KOPT-K1 (cell line): ENCODE results near the gene PIP5KL1.

ENCODE experiments used
- H3K27ac ChIP-seq: fragments of 200-600 bp; sonication (generic); 2 replicates; pipeline ENCODE4 v1.5.1; 2016; ENCODE audit warnings: antibody characterized with exemption, mild to moderate bottlenecking, low read depth, low read length; ENCODE audit not compliant: poor library complexity, severe bottlenecking
- H3K36me3 ChIP-seq: fragments of 200-600 bp; sonication (generic); 2 replicates; pipeline ENCODE4 v1.5.1; 2017; ENCODE audit warnings: antibody characterized with exemption, mild to moderate bottlenecking, low read length, moderate library complexity; ENCODE audit not compliant: insufficient read depth
- H3K9me3 ChIP-seq: fragments of 200-600 bp; sonication (generic); 2 replicates; pipeline ENCODE4 v1.5.1; 2017; ENCODE audit warnings: antibody characterized with exemption, low read length, mild to moderate bottlenecking; ENCODE audit not compliant: insufficient read depth, poor library complexity, severe bottlenecking

Gene PIP5KL1

GRCh38 chr9:127907867-127908659 is 22.5 kb downstream of the PIP5KL1 start:
- Histone ChIP-seq H3K9me3 (no peaks in the 10 kb centered on the region), H3K36me3 (no peaks in the 10 kb centered on the region), H3K27ac (no peak overlapping the region)

GRCh38 chr9:127905788-127906191 is 24.8 kb downstream of the PIP5KL1 start:
- H3K27ac ChIP-seq, result peak overlapping the region; percentile 62

GRCh38 chr9:127905004-127905728 is 25.4 kb downstream of the PIP5KL1 start:
- H3K36me3 ChIP-seq, result no peaks in the 10 kb centered on the region
- no peaks in the 10 kb centered on the region for H3K9me3 ChIP-seq
- peak overlapping the region; percentile 62 for H3K27ac ChIP-seq

More at GRCh38 chr9:127905788-127906191, 24.8 kb downstream of the PIP5KL1 start:
- H3K36me3 ChIP-seq, result no peaks in the 10 kb centered on the region
- no peaks in the 10 kb centered on the region for H3K9me3 ChIP-seq

- Histone ChIP-seq H3K36me3 (no peaks in the 10 kb centered on the region), H3K27ac (peak overlapping the region; percentile 62), H3K9me3 (no peaks in the 10 kb centered on the region)
Observed at GRCh38 chr9:127904561-127905003, 26.0 kb downstream of the PIP5KL1 start.

- Histone ChIP-seq H3K9me3 (no peaks in the 10 kb centered on the region), H3K36me3 (no peaks in the 10 kb centered on the region), H3K27ac (peak overlapping the region; percentile 62)
Observed at GRCh38 chr9:127903557-127904475, 26.8 kb downstream of the PIP5KL1 start.

- peaks cover 17% of the 10 kb centered on the region for H3K36me3 ChIP-seq
- peak within 1 kb of the TSS; percentile 53 for H3K27ac ChIP-seq
- no peaks in the 10 kb centered on the region for H3K9me3 ChIP-seq
Observed at GRCh38 chr9:127899128-127899943, 31.2 kb downstream of the PIP5KL1 start, which contains the start of gene ST6GALNAC6. TSS of gene ST6GALNAC6 (minus strand) at chr9:127899603. CDS start at chr9:127897981, 1,622 bp downstream.

- Histone ChIP-seq H3K27ac (peak overlapping the region; percentile 51), H3K9me3 (peaks cover 6% of the 10 kb centered on the region), H3K36me3 (peaks cover 25% of the 10 kb centered on the region)
Observed at GRCh38 chr9:127898433-127899127, 32.0 kb downstream of the PIP5KL1 start.

GRCh38 chr9:127897193-127897692 is 33.3 kb downstream of the PIP5KL1 start:
- H3K27ac ChIP-seq, result no peak overlapping the region
- peaks cover 38% of the 10 kb centered on the region for H3K36me3 ChIP-seq

GRCh38 chr9:127896395-127897192 is 34.0 kb downstream of the PIP5KL1 start:
- peaks cover 39% of the 10 kb centered on the region for H3K36me3 ChIP-seq
- peaks cover 18% of the 10 kb centered on the region for H3K9me3 ChIP-seq
- H3K27ac ChIP-seq, result no peak overlapping the region

More at GRCh38 chr9:127897193-127897692, 33.3 kb downstream of the PIP5KL1 start:
- peaks cover 18% of the 10 kb centered on the region for H3K9me3 ChIP-seq

- no peak overlapping the region for H3K27ac ChIP-seq
- peaks cover 44% of the 10 kb centered on the region for H3K36me3 ChIP-seq
- peaks cover 18% of the 10 kb centered on the region for H3K9me3 ChIP-seq
Observed at GRCh38 chr9:127895811-127896210, 34.8 kb downstream of the PIP5KL1 start.

- peaks cover 54% of the 10 kb centered on the region for H3K36me3 ChIP-seq
- no peak overlapping the region for H3K27ac ChIP-seq
- H3K9me3 ChIP-seq, result peaks cover 18% of the 10 kb centered on the region
Observed at GRCh38 chr9:127893392-127893791, 37.2 kb downstream of the PIP5KL1 start.

- peaks cover 55% of the 10 kb centered on the region for H3K36me3 ChIP-seq
- no peak overlapping the region for H3K27ac ChIP-seq
- H3K9me3 ChIP-seq, result peaks cover 18% of the 10 kb centered on the region
Observed at GRCh38 chr9:127892831-127893230, 37.7 kb downstream of the PIP5KL1 start.

- Histone ChIP-seq H3K27ac (no peak overlapping the region), H3K9me3 (peaks cover 18% of the 10 kb centered on the region), H3K36me3 (peaks cover 58% of the 10 kb centered on the region)
Observed at GRCh38 chr9:127890053-127890452, 40.5 kb downstream of the PIP5KL1 start.
